Fibroblast of lung (primary cell): ENCODE data around the gene ISG20. TPM values are rescaled to one million over a fixed set of nuclear protein-coding genes. Genes with fewer than 3 reads are reported as not detected.

ENCODE experiments used
- DNase-seq, 2 donors: peaks; one replicate each; pipeline versions ENCODE4 v3.0.0 to v3.0.0-alpha.2; 2010; ENCODE audit warnings: low read depth in 2 of 2
- H2AFZ ChIP-seq: 2 replicates; pipeline ENCODE4 v1.5.1; 2012; ENCODE audit warnings: low read length, control low read depth, inconsistent platforms
- H3K27ac ChIP-seq: 2 replicates; pipeline ENCODE4 v1.5.1; 2011; ENCODE audit warnings: low read length, control low read depth; ENCODE audit not compliant: insufficient read depth
- H3K27me3 ChIP-seq: 2 replicates; pipeline ENCODE4 v1.5.1; 2011; ENCODE audit warnings: mild to moderate bottlenecking, low read length; ENCODE audit not compliant: control insufficient read depth, insufficient read depth
- H3K36me3 ChIP-seq: 2 replicates; pipeline ENCODE4 v1.5.1; 2011; ENCODE audit warnings: low read length; ENCODE audit not compliant: control insufficient read depth, insufficient read depth
- H3K4me1 ChIP-seq: 2 replicates; pipeline ENCODE4 v1.5.1; 2011; ENCODE audit warnings: low read length; ENCODE audit not compliant: control insufficient read depth, insufficient read depth; ENCODE audit errors: extremely low read depth
- H3K4me2 ChIP-seq: 2 replicates; pipeline ENCODE4 v1.5.1; 2011; ENCODE audit warnings: low read length, control low read depth; ENCODE audit not compliant: insufficient read depth; ENCODE audit errors: extremely low read depth
- H3K4me3 ChIP-seq, 4 experiments: fragments of 200-600 bp in 1 of 4; sonication (generic) in 1 of 4; replicated peaks in 1 of 4; 2 replicates each; pipeline ENCODE4 v1.5.1; 2011 to 2016; ENCODE audit warnings: low read length in 4 of 4, low read depth in 3 of 4, mild to moderate bottlenecking in 3 of 4, control low read depth in 2 of 4, inconsistent platforms in 1 of 4, mixed read lengths in 1 of 4; ENCODE audit not compliant: insufficient read depth in 1 of 4; ENCODE audit errors: control extremely low read depth in 1 of 4
- H3K79me2 ChIP-seq: 2 replicates; pipeline ENCODE4 v1.5.1; 2012; ENCODE audit warnings: mild to moderate bottlenecking, low read length, inconsistent platforms; ENCODE audit not compliant: control insufficient read depth, insufficient read depth
- H3K9ac ChIP-seq: 2 replicates; pipeline ENCODE4 v1.5.1; 2011; ENCODE audit warnings: mild to moderate bottlenecking, low read length, control low read depth; ENCODE audit not compliant: insufficient read depth
- H3K9me3 ChIP-seq: 2 replicates; pipeline ENCODE4 v1.5.1; 2012; ENCODE audit warnings: low read depth, low read length; ENCODE audit not compliant: control insufficient read depth, insufficient read depth
- H4K20me1 ChIP-seq: 2 replicates; pipeline ENCODE4 v1.5.1; 2011; ENCODE audit warnings: low read length; ENCODE audit not compliant: control insufficient read depth, insufficient read depth; ENCODE audit errors: extremely low read depth
- CTCF ChIP-seq, 2 donors: IDR thresholded peaks in 1 of 2; conservative IDR thresholded peaks in 1 of 2; 1 replicate in 1 of 2; 2 replicates in 1 of 2; pipeline ENCODE4 v1.5.1; 2011 to 2012; ENCODE audit warnings: low read length in 2 of 2, control low read depth in 1 of 2, inconsistent platforms in 1 of 2, low read depth in 1 of 2, mild to moderate bottlenecking in 1 of 2
- EZH2 ChIP-seq: IDR thresholded peaks from 2 replicates; pipeline ENCODE4 v1.5.1; 2012; ENCODE audit warnings: low read length, control low read depth, mild to moderate bottlenecking; ENCODE audit errors: missing control alignments
- polyA minus RNA-seq: library from RNA; depleted of rRNA, polyadenylated mRNA; stranded (reverse); fragments of >200 nt; gene quantifications from 2 replicates; pipeline ENCODE4 v1.2.3, GENCODE V29; 2011; ENCODE audit warnings: low replicate concordance
- polyA plus RNA-seq, 2 donors: library from polyadenylated mRNA; depleted of rRNA in 1 of 2; stranded (reverse) in 1 of 2; unstranded in 1 of 2; fragments of >200 nt; gene quantifications; 2 replicates each; pipeline ENCODE4 v1.2.1, GENCODE V29; 2011 to 2012; ENCODE audit warnings: missing spikeins in 1 of 2
- total RNA-seq: library from RNA; depleted of rRNA; stranded (reverse); fragments of >200 nt; gene quantifications from 2 replicates; pipeline ENCODE4 v1.2.1, GENCODE V29; 2014

ISG20 gene
- total RNA-seq (3.0 and 3.1 TPM in 2 replicates), polyA plus RNA-seq (2.2 TPM in 2 replicates), polyA minus RNA-seq (0.52 and 11.0 TPM in 2 replicates)
- polyA plus RNA-seq (2012), result 2.8 and 4.0 TPM in 2 replicates

DNA sequence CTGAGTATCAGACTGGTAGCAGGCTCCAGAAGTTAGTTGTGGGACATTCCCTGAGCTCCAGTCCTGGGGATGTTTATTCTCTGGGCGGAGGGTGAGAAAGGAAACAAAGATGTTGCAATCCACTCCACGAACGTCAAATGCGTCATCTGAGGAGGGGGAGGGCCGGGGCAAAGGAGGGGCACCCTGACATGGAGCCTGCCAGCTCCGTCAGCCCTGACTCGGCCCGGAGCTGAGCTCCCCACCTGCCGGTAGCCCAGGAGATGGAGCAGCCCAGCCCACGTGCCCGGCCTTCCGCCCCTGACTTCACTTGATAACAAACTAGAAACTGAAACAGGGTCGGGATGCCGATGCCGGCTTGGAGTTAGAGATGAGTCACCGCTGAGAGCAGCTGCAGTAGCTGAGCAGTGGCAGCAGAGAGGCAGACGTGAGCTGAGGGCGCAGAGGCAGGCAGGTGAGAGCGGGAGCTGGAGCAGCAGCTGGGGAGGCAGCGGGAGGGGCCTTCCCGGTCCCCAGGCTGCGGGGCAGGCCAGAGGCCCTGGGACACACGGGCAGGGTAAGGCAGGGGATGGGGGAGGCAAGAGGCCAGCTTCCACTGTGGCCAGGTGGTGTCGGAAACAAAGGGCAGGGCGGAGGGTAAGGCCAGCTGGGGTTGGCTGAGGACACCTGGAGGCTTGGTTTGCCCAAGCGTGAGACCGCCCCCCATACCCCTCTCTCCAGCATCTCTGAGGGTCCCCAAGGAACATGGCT is at the start of gene ISG20:
Gene ISG20 (plus strand): TSS at position 391 of the 747 bp plus-strand sequence. CDS start 351 bp downstream, at position 742.
- peaks cover 11% of the 10 kb centered on the region for H3K4me1 ChIP-seq
- peak within 1 kb of the TSS; percentile 53 for H3K4me2 ChIP-seq
- H3K36me3 ChIP-seq, result no peaks in the 10 kb centered on the region
- TF ChIP-seq CTCF (conservative IDR thresholded peaks at IDR 0.05 in 1 of 2, IDR thresholded peaks at IDR 0.05 in 1 of 2; ENCODE audit: low read depth in 1 of 2, low read length in 2 of 2) (peak; percentile 31 to 52), EZH2 (no peak)
- peak; percentile 94 to 98 for DNase-seq
- peak within 1 kb of the TSS; percentile 96 for H3K27ac ChIP-seq
- H3K9me3 ChIP-seq, result no peaks in the 10 kb centered on the region
- H3K27me3 ChIP-seq, result no peaks in the 10 kb centered on the region
- peak within 1 kb of the TSS; percentile 17 to 53 (median 40) for H3K4me3 ChIP-seq
- no peaks in the 10 kb centered on the region for H4K20me1 ChIP-seq
- no peaks in the 10 kb centered on the region for H3K79me2 ChIP-seq
- no peak within 1 kb of the TSS for H2AFZ ChIP-seq
- peak within 1 kb of the TSS; percentile 53 for H3K9ac ChIP-seq

DNA sequence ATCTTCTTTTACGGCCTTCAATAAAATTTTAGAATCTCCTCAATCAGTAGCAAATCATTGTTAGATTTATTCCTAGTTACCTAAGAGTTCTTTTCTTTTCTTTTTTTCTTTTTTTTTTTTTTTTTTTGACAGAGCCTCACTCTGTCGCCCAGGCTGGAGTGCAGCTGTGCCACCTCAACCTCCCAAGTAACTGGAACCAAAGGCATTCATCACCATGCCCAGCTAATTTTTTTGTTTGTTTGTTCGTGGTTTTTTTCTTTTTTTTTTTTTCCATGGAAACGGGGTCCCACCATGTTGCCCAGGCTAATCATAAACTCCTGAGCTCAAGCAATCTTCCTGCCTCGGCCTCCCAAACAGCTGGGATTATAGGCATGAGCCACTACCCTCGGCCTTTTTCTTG is 48.1 kb upstream of the ISG20 start:
- no peaks in the 10 kb centered on the region for H3K36me3 ChIP-seq
- no peak overlapping the region for H3K27ac ChIP-seq
- H3K4me2 ChIP-seq, result no peak overlapping the region
- no peaks in the 10 kb centered on the region for H3K4me1 ChIP-seq
- DNase-seq, result no peak
- no peak overlapping the region for H3K4me3 ChIP-seq
- H3K27me3 ChIP-seq, result no peaks in the 10 kb centered on the region
- no peaks in the 10 kb centered on the region for H3K9me3 ChIP-seq
- TF ChIP-seq CTCF (conservative IDR thresholded peaks at IDR 0.05 in 1 of 2, IDR thresholded peaks at IDR 0.05 in 1 of 2; ENCODE audit: low read depth in 1 of 2, low read length in 2 of 2), result no peak
- no peak for TF ChIP-seq EZH2
- H2AFZ ChIP-seq, result no peak overlapping the region
- no peaks in the 10 kb centered on the region for H4K20me1 ChIP-seq
- no peak overlapping the region for H3K9ac ChIP-seq
- H3K79me2 ChIP-seq, result no peaks in the 10 kb centered on the region

GRCh38 chr15:88591384-88591783 is 47.4 kb upstream of the ISG20 start:
- no peak overlapping the region for H3K9ac ChIP-seq
- H3K27me3 ChIP-seq, result no peaks in the 10 kb centered on the region
- H3K36me3 ChIP-seq, result no peaks in the 10 kb centered on the region
- no peak overlapping the region for H3K27ac ChIP-seq
- H3K4me3 ChIP-seq, result no peak overlapping the region
- H3K4me1 ChIP-seq, result no peaks in the 10 kb centered on the region
- H3K79me2 ChIP-seq, result no peaks in the 10 kb centered on the region
- TF ChIP-seq CTCF (conservative IDR thresholded peaks at IDR 0.05 in 1 of 2, IDR thresholded peaks at IDR 0.05 in 1 of 2; ENCODE audit: low read depth in 1 of 2, low read length in 2 of 2) (no peak), EZH2 (no peak)
- H2AFZ ChIP-seq, result no peak overlapping the region
- no peaks in the 10 kb centered on the region for H3K9me3 ChIP-seq
- no peaks in the 10 kb centered on the region for H4K20me1 ChIP-seq
- DNase-seq, result no peak
- H3K4me2 ChIP-seq, result no peak overlapping the region
